Adipose tissue (tissue), 3 donors: ENCODE measurements around the gene DNALI1. TPM values are rescaled to one million over a fixed set of nuclear protein-coding genes. Genes with fewer than 3 reads are reported as not detected.

Experiments used
- H3K27ac ChIP-seq: one replicate; pipeline ENCODE4 v1.5.1; 2013; ENCODE audit warnings: low read depth, low read length
- WGBS, 3 donors: extraction: QIAGEN DNeasy Blood & Tissue Kit; methylation state at CpG; one replicate each; pipeline ENCODE4 v1.1.7; 2013; 5-methylcytosine and 5-hydroxymethylcytosine counted together
- polyA plus RNA-seq, 3 donors: library from polyadenylated mRNA; stranded (reverse); fragments of 200-250 nt; gene quantifications; one replicate each; pipeline ENCODE4 v1.2.3, GENCODE V29; 2013
- donor health status: healthy with polysubstance abuse.
- donor health status: Bipolar disorder and iron deficiency.
- donor health status: healthy.

The DNALI1 gene
- polyA plus RNA-seq, 3 donors = 3.8 to 13.3 (median 10.6) TPM

GRCh38 chr1:37593726-37594125 lies 37.0 kb downstream of the DNALI1 start:
- H3K27ac ChIP-seq = no peak overlapping the region
- 89 to 93% (median 92%) methylated on average over 6 of the region's 6 CpGs for WGBS, 3 donors

- 0 to 1% (median 0%) methylated on average over 49 to 51 of the region's 51 CpGs for WGBS, 3 donors
- H3K27ac ChIP-seq = peak within 1 kb of the TSS; percentile 49
These were observed 38.9 kb downstream of the DNALI1 start, which contains the start of gene GNL2 for GRCh38 chr1:37595440-37596181. GNL2 (minus strand) TSS chr1:37595937; CDS start chr1:37595822, 115 bp downstream.

GRCh38 chr1:37596182-37596667 lies 39.5 kb downstream of the DNALI1 start:
- H3K27ac ChIP-seq = no peak overlapping the region
- WGBS, 3 donors = 0 to 5% (median 0%) methylated on average over 2 to 3 of the region's 3 CpGs

GRCh38 chr1:37599940-37600339 lies 43.2 kb downstream of the DNALI1 start:
- H3K27ac ChIP-seq = no peak overlapping the region
- 63 to 82% (median 68%) methylated on average over 5 of the region's 5 CpGs for WGBS, 3 donors

GRCh38 chr1:37601441-37601840 lies 44.7 kb downstream of the DNALI1 start:
- H3K27ac ChIP-seq = no peak overlapping the region

GRCh38 chr1:37602750-37603694 lies 46.3 kb downstream of the DNALI1 start:
- no peak overlapping the region for H3K27ac ChIP-seq
- WGBS, 3 donors = 15 to 39% (median 35%) methylated on average over 8 of the region's 8 CpGs

- 56 to 69% (median 66%) methylated on average over 12 of the region's 12 CpGs for WGBS, 3 donors
- H3K27ac ChIP-seq = no peak overlapping the region
These were observed 48.4 kb downstream of the DNALI1 start for GRCh38 chr1:37605061-37605650.

GRCh38 chr1:37605806-37606474 lies 49.2 kb downstream of the DNALI1 start:
- 75 to 85% (median 82%) methylated on average over 9 of the region's 9 CpGs for WGBS, 3 donors
- no peak overlapping the region for H3K27ac ChIP-seq

- no peak overlapping the region for H3K27ac ChIP-seq
- 63 to 69% (median 68%) methylated on average over 15 of the region's 15 CpGs for WGBS, 3 donors
These were observed 49.9 kb downstream of the DNALI1 start for GRCh38 chr1:37606481-37607263.

- no peak overlapping the region for H3K27ac ChIP-seq
- WGBS, 3 donors = 25 to 41% (median 39%) methylated on average over 2 of the region's 2 CpGs
These were observed 52.3 kb downstream of the DNALI1 start for GRCh38 chr1:37609002-37609401.

- no peak overlapping the region for H3K27ac ChIP-seq
- WGBS, 3 donors = 63 to 79% (median 77%) methylated on average over 2 of the region's 2 CpGs
These were observed 53.3 kb downstream of the DNALI1 start for GRCh38 chr1:37609994-37610393.

- 53 to 78% (median 71%) methylated on average over 4 of the region's 4 CpGs for WGBS, 3 donors
These were observed 55.4 kb downstream of the DNALI1 start for GRCh38 chr1:37612186-37612585.

GRCh38 chr1:37614105-37614504 lies 57.4 kb downstream of the DNALI1 start:
- H3K27ac ChIP-seq = no peak overlapping the region
- WGBS, 3 donors = 71 to 88% (median 83%) methylated on average over 5 of the region's 5 CpGs

More at GRCh38 chr1:37612186-37612585, 55.4 kb downstream of the DNALI1 start:
- H3K27ac ChIP-seq = no peak overlapping the region

GRCh38 chr1:37616330-37616729 lies 59.6 kb downstream of the DNALI1 start:
- 74 to 84% (median 83%) methylated on average over 14 of the region's 14 CpGs for WGBS, 3 donors
- H3K27ac ChIP-seq = no peak overlapping the region
